ENCODE measurements around the gene DPH3.

GRCh38 chr3:16290827-16291196 lies 26.1 kb upstream of the DPH3 start:
- TF ChIP-seq, protein P1, sequence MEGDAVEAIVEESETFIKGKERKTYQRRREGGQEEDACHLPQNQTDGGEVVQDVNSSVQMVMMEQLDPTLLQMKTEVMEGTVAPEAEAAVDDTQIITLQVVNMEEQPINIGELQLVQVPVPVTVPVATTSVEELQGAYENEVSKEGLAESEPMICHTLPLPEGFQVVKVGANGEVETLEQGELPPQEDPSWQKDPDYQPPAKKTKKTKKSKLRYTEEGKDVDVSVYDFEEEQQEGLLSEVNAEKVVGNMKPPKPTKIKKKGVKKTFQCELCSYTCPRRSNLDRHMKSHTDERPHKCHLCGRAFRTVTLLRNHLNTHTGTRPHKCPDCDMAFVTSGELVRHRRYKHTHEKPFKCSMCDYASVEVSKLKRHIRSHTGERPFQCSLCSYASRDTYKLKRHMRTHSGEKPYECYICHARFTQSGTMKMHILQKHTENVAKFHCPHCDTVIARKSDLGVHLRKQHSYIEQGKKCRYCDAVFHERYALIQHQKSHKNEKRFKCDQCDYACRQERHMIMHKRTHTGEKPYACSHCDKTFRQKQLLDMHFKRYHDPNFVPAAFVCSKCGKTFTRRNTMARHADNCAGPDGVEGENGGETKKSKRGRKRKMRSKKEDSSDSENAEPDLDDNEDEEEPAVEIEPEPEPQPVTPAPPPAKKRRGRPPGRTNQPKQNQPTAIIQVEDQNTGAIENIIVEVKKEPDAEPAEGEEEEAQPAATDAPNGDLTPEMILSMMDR (IDR thresholded peaks at IDR 0.05; ENCODE audit: poor library complexity) = no peak
- TF ChIP-seq EZH2 (IDR thresholded peaks at IDR 0.05; ENCODE audit: borderline replicate concordance) (no peak), EZH2phosphoT487 (IDR thresholded peaks at IDR 0.05; ENCODE audit: low read depth, severe bottlenecking, unreplicated experiment) (no peak)
